NOMO-1 treated with DMSO at 0.1 percent for 48 hours (cell line): Measurements from ENCODE around the gene ZBTB39.
"Not testable (repeated sequence)": the region's sequence is repeated elsewhere in the genome, so short reads cannot be mapped to it uniquely, and the experiment has no call there.

ENCODE experiments used
- DNase-seq: peaks from one replicate; lab custom pipeline; 2025; ENCODE audit not compliant: unreplicated experiment; lab: John Stamatoyannopoulos, UW

ZBTB39 gene

GRCh38 chr12:57004651-57005050 is 1.7 kb downstream of the ZBTB39 start:
- no peak for DNase-seq

- DNase-seq = no peak
Measured at GRCh38 chr12:57003395-57003794, 3.0 kb downstream of the ZBTB39 start.

- DNase-seq = peak; percentile 46
Measured at GRCh38 chr12:57001448-57001906, 4.9 kb downstream of the ZBTB39 start.

- DNase-seq = no peak
Measured at GRCh38 chr12:57000393-57000792, 6.0 kb downstream of the ZBTB39 start.

GRCh38 chr12:56999456-56999855 is 6.9 kb downstream of the ZBTB39 start:
- no peak for DNase-seq

GRCh38 chr12:56998981-56999380 is 7.4 kb downstream of the ZBTB39 start:
- no peak for DNase-seq

GRCh38 chr12:56998316-56998715 is 8.0 kb downstream of the ZBTB39 start:
- no peak for DNase-seq

- DNase-seq = no peak
Measured at GRCh38 chr12:56996793-56997545, 9.4 kb downstream of the ZBTB39 start.

- no peak for DNase-seq
Measured at GRCh38 chr12:56995930-56996496, 10.3 kb downstream of the ZBTB39 start.

- no peak for DNase-seq
Measured at GRCh38 chr12:56995201-56995929, 11.0 kb downstream of the ZBTB39 start.

GRCh38 chr12:56994231-56994746 is 12.1 kb downstream of the ZBTB39 start:
- no peak for DNase-seq

GRCh38 chr12:56993346-56993745 is 13.0 kb downstream of the ZBTB39 start:
- no peak for DNase-seq

GRCh38 chr12:56991319-56992246 is 14.8 kb downstream of the ZBTB39 start:
- peak; percentile 21 for DNase-seq

GRCh38 chr12:56990648-56991318 is 15.6 kb downstream of the ZBTB39 start:
- no peak for DNase-seq

- no peak for DNase-seq
Measured at GRCh38 chr12:56989861-56990610, 16.3 kb downstream of the ZBTB39 start.

- DNase-seq = peak; percentile 38
Measured at GRCh38 chr12:56988207-56988739, 18.1 kb downstream of the ZBTB39 start.

GRCh38 chr12:56987551-56988053 is 18.7 kb downstream of the ZBTB39 start:
- peak; percentile 68 for DNase-seq

- DNase-seq = no peak
Measured at GRCh38 chr12:56987011-56987410, 19.3 kb downstream of the ZBTB39 start.

GRCh38 chr12:56985714-56986113 is 20.6 kb downstream of the ZBTB39 start:
- not testable (repeated sequence) for DNase-seq
